GM21515 (cell line): ENCODE results near the gene GUCY1A2.

Experiments used
- ATAC-seq: cut with Tn5 transposase; IDR thresholded peaks from one replicate; pipeline ENCODE4 v1.9.1; 2021; ENCODE audit not compliant: unreplicated experiment

The GUCY1A2 gene

GRCh38 chr11:106679581-106679980 lies 338.7 kb downstream of the GUCY1A2 start:
- no peak for ATAC-seq

GRCh38 chr11:106679181-106679580 lies 339.1 kb downstream of the GUCY1A2 start:
- no peak for ATAC-seq

GRCh38 chr11:106670069-106670468 lies 348.2 kb downstream of the GUCY1A2 start:
- no peak for ATAC-seq

- ATAC-seq: no peak
Observed at GRCh38 chr11:106668147-106668546, 350.1 kb downstream of the GUCY1A2 start.

- no peak for ATAC-seq
Observed at GRCh38 chr11:106656646-106657045, 361.6 kb downstream of the GUCY1A2 start.

- ATAC-seq: no peak
Observed at GRCh38 chr11:106644824-106645223, 373.5 kb downstream of the GUCY1A2 start.

- ATAC-seq: no peak
Observed at GRCh38 chr11:106642331-106642730, 375.9 kb downstream of the GUCY1A2 start.

GRCh38 chr11:106632283-106632682 lies 386.0 kb downstream of the GUCY1A2 start:
- no peak for ATAC-seq

GRCh38 chr11:106627694-106628093 lies 390.6 kb downstream of the GUCY1A2 start:
- ATAC-seq: no peak

GRCh38 chr11:106625566-106625965 lies 392.7 kb downstream of the GUCY1A2 start:
- no peak for ATAC-seq

- ATAC-seq: no peak
Observed at GRCh38 chr11:106624377-106624776, 393.9 kb downstream of the GUCY1A2 start.
